Osteoblast (primary cell): ENCODE results near the gene SCN4B. TPM values are rescaled to one million over a fixed set of nuclear protein-coding genes. Genes with fewer than 3 reads are reported as not detected.

ENCODE experiments used
- DNase-seq: peaks from one replicate; pipeline ENCODE4 v3.0.0; 2011; ENCODE audit warnings: low spot score, mixed read lengths; ENCODE audit not compliant: insufficient read length; ENCODE audit errors: missing footprints
- H2AFZ ChIP-seq: 2 replicates; pipeline ENCODE4 v1.6.0; 2011; ENCODE audit warnings: mild to moderate bottlenecking, low read length
- H3K27ac ChIP-seq: 2 replicates; pipeline ENCODE4 v1.5.1; 2011; ENCODE audit warnings: mild to moderate bottlenecking, low read depth, low read length, moderate library complexity
- H3K27me3 ChIP-seq: 2 replicates; pipeline ENCODE4 v1.6.0; 2012; ENCODE audit warnings: mild to moderate bottlenecking, control low read depth, inconsistent platforms, low read length, moderate library complexity; ENCODE audit not compliant: insufficient read depth
- H3K36me3 ChIP-seq: 2 replicates; pipeline ENCODE4 v1.5.1; 2011; ENCODE audit warnings: mild to moderate bottlenecking, low read length, control low read depth, moderate library complexity; ENCODE audit not compliant: insufficient read depth
- H3K4me1 ChIP-seq: 2 replicates; pipeline ENCODE4 v1.5.1; 2011; ENCODE audit warnings: mild to moderate bottlenecking, low read length, control low read depth, moderate library complexity; ENCODE audit not compliant: insufficient read depth
- H3K4me2 ChIP-seq: 2 replicates; pipeline ENCODE4 v1.6.0; 2011; ENCODE audit warnings: mild to moderate bottlenecking, low read length; ENCODE audit not compliant: insufficient read depth
- H3K4me3 ChIP-seq: fragments of 200-600 bp; sonication (generic); 3 replicates; pipeline ENCODE4 v1.5.1; 2012; ENCODE audit warnings: mild to moderate bottlenecking, low read length, inconsistent platforms; ENCODE audit not compliant: insufficient read depth
- H3K79me2 ChIP-seq: 2 replicates; pipeline ENCODE4 v1.6.0; 2012; ENCODE audit warnings: mild to moderate bottlenecking, low read length, control low read depth, inconsistent platforms; ENCODE audit not compliant: insufficient read depth
- H3K9me3 ChIP-seq: 2 replicates; pipeline ENCODE4 v1.5.1; 2011; ENCODE audit warnings: low read depth, low read length, control low read depth
- H4K20me1 ChIP-seq: 2 replicates; pipeline ENCODE4 v1.6.0; 2012; ENCODE audit warnings: mild to moderate bottlenecking, low read length, control low read depth; ENCODE audit not compliant: insufficient read depth
- CTCF ChIP-seq: IDR thresholded peaks from 2 replicates; pipeline ENCODE4 v1.5.1; 2011; ENCODE audit warnings: mild to moderate bottlenecking, low read depth, low read length, moderate library complexity; ENCODE audit errors: extremely low read depth
- total RNA-seq: library from RNA; depleted of rRNA; stranded (reverse); fragments of >200 nt; gene quantifications from 2 replicates; pipeline ENCODE4 v1.2.3, GENCODE V29; 2012

The SCN4B gene
- total RNA-seq, 1 donor: 0.36 TPM

GRCh38 chr11:118105657-118106305, 46.8 kb downstream of the SCN4B start:
- no peak for TF ChIP-seq CTCF
- H3K27me3 ChIP-seq: peaks cover 7% of the 10 kb centered on the region
- no peaks in the 10 kb centered on the region for H3K79me2 ChIP-seq
- no peaks in the 10 kb centered on the region for H3K9me3 ChIP-seq
- H3K4me2 ChIP-seq: no peak overlapping the region
- no peaks in the 10 kb centered on the region for H4K20me1 ChIP-seq
- H3K4me3 ChIP-seq: no peak overlapping the region
- no peak overlapping the region for H2AFZ ChIP-seq
- no peaks in the 10 kb centered on the region for H3K4me1 ChIP-seq
- H3K27ac ChIP-seq: no peak overlapping the region
- DNase-seq: no peak
- no peaks in the 10 kb centered on the region for H3K36me3 ChIP-seq

GRCh38 chr11:118104491-118104890, 48.1 kb downstream of the SCN4B start:
- no peak for TF ChIP-seq CTCF
- Histone ChIP-seq H3K4me2 (no peak overlapping the region), H3K36me3 (no peaks in the 10 kb centered on the region), H3K27ac (no peak overlapping the region), H3K4me3 (no peak overlapping the region), H3K79me2 (no peaks in the 10 kb centered on the region), H3K4me1 (no peaks in the 10 kb centered on the region), H3K9me3 (no peaks in the 10 kb centered on the region), H2AFZ (no peak overlapping the region), H3K27me3 (peaks cover 5% of the 10 kb centered on the region), H4K20me1 (no peaks in the 10 kb centered on the region)
- no peak for DNase-seq

- Histone ChIP-seq H3K27me3 (peaks cover 5% of the 10 kb centered on the region), H3K36me3 (no peaks in the 10 kb centered on the region), H2AFZ (no peak overlapping the region), H3K4me2 (no peak overlapping the region), H3K27ac (no peak overlapping the region), H3K79me2 (no peaks in the 10 kb centered on the region), H4K20me1 (no peaks in the 10 kb centered on the region), H3K9me3 (no peaks in the 10 kb centered on the region), H3K4me1 (no peaks in the 10 kb centered on the region), H3K4me3 (no peak overlapping the region)
- DNase-seq: no peak
- TF ChIP-seq CTCF: no peak
Measured at GRCh38 chr11:118102721-118103261, 49.8 kb downstream of the SCN4B start.

GRCh38 chr11:118100691-118101232, 51.9 kb downstream of the SCN4B start:
- no peaks in the 10 kb centered on the region for H3K79me2 ChIP-seq
- H3K9me3 ChIP-seq: no peaks in the 10 kb centered on the region
- H3K27me3 ChIP-seq: peaks cover 5% of the 10 kb centered on the region
- no peaks in the 10 kb centered on the region for H4K20me1 ChIP-seq
- DNase-seq: no peak
- no peak overlapping the region for H3K4me3 ChIP-seq
- TF ChIP-seq CTCF: no peak
- H3K36me3 ChIP-seq: no peaks in the 10 kb centered on the region
- no peak overlapping the region for H2AFZ ChIP-seq
- no peaks in the 10 kb centered on the region for H3K4me1 ChIP-seq
- H3K4me2 ChIP-seq: no peak overlapping the region
- no peak overlapping the region for H3K27ac ChIP-seq
